ENCODE measurements around the gene NECAB2. TPM values are rescaled to one million over a fixed set of nuclear protein-coding genes. Genes with fewer than 3 reads are reported as not detected.
A peak's percentile ranks its signal among the peaks of the same experiment; 100 is the strongest.

Gene NECAB2
- total RNA-seq, 1 donor from 2014 or later = 1.8 TPM

DNA sequence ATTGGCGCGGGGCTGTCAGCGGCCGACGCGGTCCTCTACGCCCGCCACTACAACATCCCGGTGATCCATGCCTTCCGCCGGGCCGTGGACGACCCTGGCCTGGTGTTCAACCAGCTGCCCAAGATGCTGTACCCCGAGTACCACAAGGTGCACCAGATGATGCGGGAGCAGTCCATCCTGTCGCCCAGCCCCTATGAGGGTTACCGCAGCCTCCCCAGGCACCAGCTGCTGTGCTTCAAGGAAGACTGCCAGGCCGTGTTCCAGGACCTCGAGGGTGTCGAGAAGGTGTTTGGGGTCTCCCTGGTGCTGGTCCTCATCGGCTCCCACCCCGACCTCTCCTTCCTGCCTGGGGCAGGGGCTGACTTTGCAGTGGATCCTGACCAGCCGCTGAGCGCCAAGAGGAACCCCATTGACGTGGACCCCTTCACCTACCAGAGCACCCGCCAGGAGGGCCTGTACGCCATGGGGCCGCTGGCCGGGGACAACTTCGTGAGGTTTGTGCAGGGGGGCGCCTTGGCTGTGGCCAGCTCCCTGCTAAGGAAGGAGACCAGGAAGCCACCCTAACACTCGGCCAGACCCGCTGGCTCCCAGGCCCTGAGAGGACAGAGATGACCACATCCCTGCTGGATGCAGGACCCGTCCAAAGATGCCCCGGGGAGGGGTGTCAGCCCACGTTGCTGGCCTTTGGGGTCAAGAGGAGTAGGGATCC is 2.4 kb upstream of the NECAB2 start:
- TF ChIP-seq, protein P1, sequence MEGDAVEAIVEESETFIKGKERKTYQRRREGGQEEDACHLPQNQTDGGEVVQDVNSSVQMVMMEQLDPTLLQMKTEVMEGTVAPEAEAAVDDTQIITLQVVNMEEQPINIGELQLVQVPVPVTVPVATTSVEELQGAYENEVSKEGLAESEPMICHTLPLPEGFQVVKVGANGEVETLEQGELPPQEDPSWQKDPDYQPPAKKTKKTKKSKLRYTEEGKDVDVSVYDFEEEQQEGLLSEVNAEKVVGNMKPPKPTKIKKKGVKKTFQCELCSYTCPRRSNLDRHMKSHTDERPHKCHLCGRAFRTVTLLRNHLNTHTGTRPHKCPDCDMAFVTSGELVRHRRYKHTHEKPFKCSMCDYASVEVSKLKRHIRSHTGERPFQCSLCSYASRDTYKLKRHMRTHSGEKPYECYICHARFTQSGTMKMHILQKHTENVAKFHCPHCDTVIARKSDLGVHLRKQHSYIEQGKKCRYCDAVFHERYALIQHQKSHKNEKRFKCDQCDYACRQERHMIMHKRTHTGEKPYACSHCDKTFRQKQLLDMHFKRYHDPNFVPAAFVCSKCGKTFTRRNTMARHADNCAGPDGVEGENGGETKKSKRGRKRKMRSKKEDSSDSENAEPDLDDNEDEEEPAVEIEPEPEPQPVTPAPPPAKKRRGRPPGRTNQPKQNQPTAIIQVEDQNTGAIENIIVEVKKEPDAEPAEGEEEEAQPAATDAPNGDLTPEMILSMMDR (IDR thresholded peaks at IDR 0.05; ENCODE audit: unreplicated experiment) = no peak
- DNase-seq (ENCODE audit: low spot score in 2 of 2, unreplicated experiment in 2 of 2) = no peak
- Mint-ChIP-seq H3K4me3 (no peak overlapping the region), H3K4me1 (peaks cover 2% of the 10 kb centered on the region), H3K27ac (no peak overlapping the region), H3K9me3 (no peaks in the 10 kb centered on the region), H3K27me3 (ENCODE audit: low read depth) (peaks cover 17% of the 10 kb centered on the region), H3K36me3 (no peaks in the 10 kb centered on the region)

DNA sequence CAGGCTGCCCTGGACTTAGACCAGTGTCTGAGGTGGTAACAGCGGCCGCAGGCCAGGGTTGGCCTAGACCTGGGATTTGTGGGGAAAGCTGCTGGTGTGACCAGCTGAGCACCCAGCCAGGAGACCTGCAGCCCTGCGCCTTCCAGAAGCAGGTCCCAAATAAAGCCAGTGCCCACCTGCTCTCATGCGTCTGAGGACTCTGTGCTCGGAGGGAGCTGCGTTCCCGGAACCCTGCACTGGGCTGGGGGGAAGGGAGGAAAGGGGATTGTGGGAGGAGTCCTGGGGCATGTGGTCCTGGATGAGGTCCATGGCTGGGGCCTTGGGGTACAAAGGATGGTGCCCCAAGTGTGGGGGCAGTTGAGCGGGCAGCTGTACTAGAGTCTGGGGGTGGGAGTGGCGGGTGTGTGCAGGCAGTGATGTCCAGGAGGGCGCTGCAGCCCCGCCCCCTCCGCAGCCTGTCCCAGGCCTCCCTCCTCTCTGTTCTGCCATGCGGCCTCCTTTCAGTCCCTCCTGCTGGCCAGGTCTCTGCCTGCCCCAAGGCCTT is 1.8 kb upstream of the NECAB2 start:
- peaks cover 17% of the 10 kb centered on the region for H3K27me3 Mint-ChIP-seq (ENCODE audit: low read depth)
- TF ChIP-seq, protein P1 (IDR thresholded peaks at IDR 0.05; ENCODE audit: unreplicated experiment) = no peak
- no peaks in the 10 kb centered on the region for H3K36me3 Mint-ChIP-seq
- DNase-seq (ENCODE audit: low spot score in 2 of 2, unreplicated experiment in 2 of 2) = no peak
- H3K4me1 Mint-ChIP-seq = peaks cover 2% of the 10 kb centered on the region
- no peak overlapping the region for H3K4me3 Mint-ChIP-seq
- H3K27ac Mint-ChIP-seq = no peak overlapping the region
- H3K9me3 Mint-ChIP-seq = no peaks in the 10 kb centered on the region

DNA sequence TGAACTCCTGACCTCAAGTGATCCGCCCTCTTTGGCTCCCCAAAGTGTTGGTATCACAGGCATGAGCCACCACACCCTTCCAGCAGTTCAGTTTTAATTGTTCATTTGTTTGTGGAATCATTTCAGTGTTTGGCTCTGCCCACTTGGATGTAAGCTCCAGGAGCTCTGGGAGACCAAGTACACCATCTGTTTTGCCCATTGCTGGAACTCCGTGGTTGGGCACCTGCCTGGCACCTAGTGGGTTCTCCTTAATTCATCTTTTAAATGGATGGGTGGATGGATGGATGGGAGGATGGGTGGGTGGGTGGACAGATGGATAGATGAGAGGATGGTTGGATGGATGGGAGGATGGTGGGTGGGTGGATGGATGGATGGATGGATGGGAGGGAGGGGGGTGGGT is 953 bp upstream of the NECAB2 start:
- H3K9me3 Mint-ChIP-seq = no peaks in the 10 kb centered on the region
- TF ChIP-seq, protein P1 (IDR thresholded peaks at IDR 0.05; ENCODE audit: unreplicated experiment) = no peak
- peaks cover 2% of the 10 kb centered on the region for H3K4me1 Mint-ChIP-seq
- H3K36me3 Mint-ChIP-seq = no peaks in the 10 kb centered on the region
- no peak for DNase-seq (ENCODE audit: low spot score in 2 of 2, unreplicated experiment in 2 of 2)
- peak overlapping the region; percentile 24 for H3K4me3 Mint-ChIP-seq
- no peak overlapping the region for H3K27ac Mint-ChIP-seq
- peaks cover 17% of the 10 kb centered on the region for H3K27me3 Mint-ChIP-seq (ENCODE audit: low read depth)

DNA sequence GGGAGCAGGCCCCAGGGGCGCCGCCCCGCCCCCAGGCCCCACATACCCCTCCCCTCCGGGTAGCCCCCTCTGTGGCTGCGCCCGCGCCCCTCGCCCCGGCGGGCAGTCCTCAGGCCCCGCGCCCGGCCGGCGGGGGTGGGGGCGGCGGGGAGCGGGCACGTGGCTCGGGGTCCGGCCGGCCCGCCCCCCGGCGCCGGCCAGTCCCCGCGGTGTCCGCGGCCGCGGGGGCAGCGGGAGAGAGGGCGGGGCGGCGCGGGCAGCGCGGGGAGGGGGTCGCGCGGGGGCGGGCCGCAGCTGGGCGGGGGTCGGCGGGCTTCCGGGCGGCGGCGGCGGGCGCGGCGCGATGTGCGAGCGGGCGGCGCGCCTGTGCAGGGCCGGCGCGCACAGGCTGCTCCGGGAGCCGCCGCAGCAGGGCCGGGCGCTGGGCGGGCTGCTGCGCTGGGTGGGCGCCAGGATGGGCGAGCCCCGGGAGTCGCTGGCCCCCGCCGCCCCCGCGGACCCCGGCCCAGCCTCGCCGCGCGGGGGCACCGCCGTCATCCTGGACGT is 335 bp downstream of the NECAB2 start:
- H3K27me3 Mint-ChIP-seq (ENCODE audit: low read depth) = peaks cover 17% of the 10 kb centered on the region
- H3K9me3 Mint-ChIP-seq = no peaks in the 10 kb centered on the region
- H3K4me1 Mint-ChIP-seq = peaks cover 2% of the 10 kb centered on the region
- TF ChIP-seq, protein P1 (IDR thresholded peaks at IDR 0.05; ENCODE audit: unreplicated experiment) = no peak
- H3K4me3 Mint-ChIP-seq = peak overlapping the region; percentile 62
- no peak overlapping the region for H3K27ac Mint-ChIP-seq
- no peaks in the 10 kb centered on the region for H3K36me3 Mint-ChIP-seq
- DNase-seq (ENCODE audit: low spot score in 2 of 2, unreplicated experiment in 2 of 2) = no peak

DNA sequence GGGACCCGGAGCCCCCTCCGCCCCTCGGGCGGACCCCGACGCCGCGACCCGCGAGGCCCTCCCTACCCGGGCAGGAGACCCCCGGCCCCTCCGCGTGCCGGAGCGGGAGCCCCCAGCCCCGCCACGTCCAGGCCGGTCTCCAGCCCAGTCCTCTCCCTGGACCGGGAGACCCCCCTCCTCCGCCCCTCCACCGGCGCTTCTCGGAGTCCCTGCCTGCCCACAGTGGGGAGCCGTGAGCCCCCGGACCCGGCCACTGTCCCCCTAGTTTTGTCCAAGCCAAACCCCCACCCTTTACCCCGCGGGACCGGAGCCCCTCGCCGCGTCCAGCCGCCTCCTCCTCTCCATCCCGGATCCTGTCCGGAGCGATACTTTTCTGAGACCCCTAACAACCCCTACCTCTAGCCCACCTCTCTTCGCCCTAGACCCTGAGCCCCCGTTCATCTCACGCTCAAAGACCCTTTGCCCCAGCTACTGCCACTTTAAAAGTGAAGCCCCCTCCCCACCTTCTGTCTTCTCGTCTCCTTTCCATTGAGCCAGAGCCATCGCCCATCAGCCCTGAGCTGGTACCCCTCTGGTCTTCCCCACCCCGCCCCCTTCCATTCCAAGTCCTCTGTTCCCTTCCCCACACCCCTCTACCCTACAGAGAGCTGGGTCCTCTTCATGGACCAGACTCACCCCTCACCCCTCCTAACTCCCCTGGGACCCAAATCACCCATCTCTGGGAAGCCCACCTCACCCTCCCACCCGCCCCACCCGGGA is 1.0 kb downstream of the NECAB2 start:
- Mint-ChIP-seq H3K27ac (no peak overlapping the region), H3K4me3 (peak overlapping the region; percentile 64), H3K9me3 (no peaks in the 10 kb centered on the region), H3K36me3 (no peaks in the 10 kb centered on the region), H3K4me1 (peaks cover 2% of the 10 kb centered on the region), H3K27me3 (ENCODE audit: low read depth) (peaks cover 17% of the 10 kb centered on the region)
- TF ChIP-seq, protein P1 (IDR thresholded peaks at IDR 0.05; ENCODE audit: unreplicated experiment) = no peak
- DNase-seq (ENCODE audit: low spot score in 2 of 2, unreplicated experiment in 2 of 2) = no peak
